T-helper 1 cell treated with Interleukin-12 subunit alpha and Interleukin-12 subunit beta and Interleukin-4 antibody, amounts not matched to agents 30 μg/mL and 1 μg/mL, for 36 hours (primary cell): ENCODE results near the gene DGKD.

Source experiments
- H3K27ac Mint-ChIP-seq: one replicate; pipeline ENCODE4 v1.8.0; 2021; ENCODE audit warnings: mild to moderate bottlenecking, mixed read lengths
- H3K27me3 Mint-ChIP-seq: one replicate; pipeline ENCODE4 v1.8.0; 2021; ENCODE audit warnings: low read depth, mixed read lengths
- H3K36me3 Mint-ChIP-seq: one replicate; pipeline ENCODE4 v1.8.0; 2021; ENCODE audit warnings: low read depth, mixed read lengths
- H3K4me1 Mint-ChIP-seq: one replicate; pipeline ENCODE4 v1.8.0; 2021; ENCODE audit warnings: low read depth, mixed read lengths
- H3K4me3 Mint-ChIP-seq: one replicate; pipeline ENCODE4 v1.8.0; 2021; ENCODE audit warnings: mild to moderate bottlenecking, moderate library complexity, mixed read lengths
- H3K9me3 Mint-ChIP-seq: one replicate; pipeline ENCODE4 v1.8.0; 2021; ENCODE audit warnings: mixed read lengths

Gene DGKD

GRCh38 chr2:233447506-233448219 is 93.4 kb downstream of the DGKD start:
- Mint-ChIP-seq H3K27ac (no peak overlapping the region), H3K36me3 (peaks cover 20% of the 10 kb centered on the region), H3K9me3 (no peaks in the 10 kb centered on the region), H3K27me3 (no peaks in the 10 kb centered on the region), H3K4me1 (peaks cover 14% of the 10 kb centered on the region), H3K4me3 (no peak overlapping the region)

GRCh38 chr2:233448220-233448559 is 93.9 kb downstream of the DGKD start:
- H3K4me1 Mint-ChIP-seq: peaks cover 14% of the 10 kb centered on the region
- no peak overlapping the region for H3K4me3 Mint-ChIP-seq
- no peaks in the 10 kb centered on the region for H3K9me3 Mint-ChIP-seq
- H3K36me3 Mint-ChIP-seq: peaks cover 20% of the 10 kb centered on the region
- no peaks in the 10 kb centered on the region for H3K27me3 Mint-ChIP-seq
- H3K27ac Mint-ChIP-seq: no peak overlapping the region

GRCh38 chr2:233448575-233448974 is 94.3 kb downstream of the DGKD start:
- no peaks in the 10 kb centered on the region for H3K27me3 Mint-ChIP-seq
- no peak overlapping the region for H3K27ac Mint-ChIP-seq
- H3K4me3 Mint-ChIP-seq: no peak overlapping the region
- peaks cover 19% of the 10 kb centered on the region for H3K36me3 Mint-ChIP-seq
- no peaks in the 10 kb centered on the region for H3K9me3 Mint-ChIP-seq
- H3K4me1 Mint-ChIP-seq: peaks cover 10% of the 10 kb centered on the region

GRCh38 chr2:233449081-233449901 is 95.0 kb downstream of the DGKD start:
- H3K4me1 Mint-ChIP-seq: peaks cover 5% of the 10 kb centered on the region
- no peaks in the 10 kb centered on the region for H3K9me3 Mint-ChIP-seq
- H3K27me3 Mint-ChIP-seq: no peaks in the 10 kb centered on the region
- H3K36me3 Mint-ChIP-seq: peaks cover 21% of the 10 kb centered on the region
- no peak overlapping the region for H3K27ac Mint-ChIP-seq
- H3K4me3 Mint-ChIP-seq: no peak overlapping the region

- H3K27me3 Mint-ChIP-seq: no peaks in the 10 kb centered on the region
- no peak overlapping the region for H3K27ac Mint-ChIP-seq
- peaks cover 4% of the 10 kb centered on the region for H3K4me1 Mint-ChIP-seq
These were observed 95.9 kb downstream of the DGKD start for GRCh38 chr2:233449921-233450863.

GRCh38 chr2:233450864-233451575 is 96.7 kb downstream of the DGKD start:
- no peak overlapping the region for H3K27ac Mint-ChIP-seq
- no peak overlapping the region for H3K4me3 Mint-ChIP-seq
- no peaks in the 10 kb centered on the region for H3K9me3 Mint-ChIP-seq
- peaks cover 21% of the 10 kb centered on the region for H3K36me3 Mint-ChIP-seq
- peaks cover 4% of the 10 kb centered on the region for H3K4me1 Mint-ChIP-seq
- H3K27me3 Mint-ChIP-seq: no peaks in the 10 kb centered on the region

More at GRCh38 chr2:233449921-233450863, 95.9 kb downstream of the DGKD start:
- Mint-ChIP-seq H3K9me3 (no peaks in the 10 kb centered on the region), H3K36me3 (peaks cover 21% of the 10 kb centered on the region), H3K4me3 (no peak overlapping the region)

- Mint-ChIP-seq H3K9me3 (no peaks in the 10 kb centered on the region), H3K27ac (no peak overlapping the region), H3K27me3 (no peaks in the 10 kb centered on the region), H3K4me3 (no peak overlapping the region), H3K4me1 (peaks cover 4% of the 10 kb centered on the region), H3K36me3 (peaks cover 19% of the 10 kb centered on the region)
These were observed 97.7 kb downstream of the DGKD start for GRCh38 chr2:233451950-233452349.

- H3K27me3 Mint-ChIP-seq: no peaks in the 10 kb centered on the region
- no peak overlapping the region for H3K4me3 Mint-ChIP-seq
- peaks cover 25% of the 10 kb centered on the region for H3K36me3 Mint-ChIP-seq
- peaks cover 2% of the 10 kb centered on the region for H3K4me1 Mint-ChIP-seq
- no peak overlapping the region for H3K27ac Mint-ChIP-seq
- H3K9me3 Mint-ChIP-seq: no peaks in the 10 kb centered on the region
These were observed 99.0 kb downstream of the DGKD start for GRCh38 chr2:233453111-233453915.

GRCh38 chr2:233453916-233454315 is 99.6 kb downstream of the DGKD start:
- Mint-ChIP-seq H3K36me3 (peaks cover 24% of the 10 kb centered on the region), H3K27me3 (no peaks in the 10 kb centered on the region), H3K27ac (no peak overlapping the region), H3K4me3 (no peak overlapping the region), H3K9me3 (no peaks in the 10 kb centered on the region), H3K4me1 (peaks cover 2% of the 10 kb centered on the region)

GRCh38 chr2:233455006-233455405 is 100.7 kb downstream of the DGKD start:
- Mint-ChIP-seq H3K36me3 (peaks cover 20% of the 10 kb centered on the region), H3K4me3 (no peak overlapping the region), H3K27ac (no peak overlapping the region), H3K4me1 (peaks cover 2% of the 10 kb centered on the region), H3K27me3 (no peaks in the 10 kb centered on the region), H3K9me3 (no peaks in the 10 kb centered on the region)

GRCh38 chr2:233455491-233455890 is 101.2 kb downstream of the DGKD start:
- Mint-ChIP-seq H3K4me1 (peaks cover 2% of the 10 kb centered on the region), H3K36me3 (peaks cover 20% of the 10 kb centered on the region), H3K4me3 (no peak overlapping the region), H3K27me3 (no peaks in the 10 kb centered on the region), H3K27ac (no peak overlapping the region), H3K9me3 (no peaks in the 10 kb centered on the region)

- Mint-ChIP-seq H3K36me3 (peaks cover 20% of the 10 kb centered on the region), H3K4me3 (no peak overlapping the region), H3K4me1 (peaks cover 2% of the 10 kb centered on the region), H3K9me3 (no peaks in the 10 kb centered on the region), H3K27ac (no peak overlapping the region), H3K27me3 (no peaks in the 10 kb centered on the region)
These were observed 101.8 kb downstream of the DGKD start for GRCh38 chr2:233456111-233456510.

GRCh38 chr2:233456934-233457333 is 102.6 kb downstream of the DGKD start:
- no peak overlapping the region for H3K27ac Mint-ChIP-seq

More at GRCh38 chr2:233456934-233457333, 102.6 kb downstream of the DGKD start:
- no peaks in the 10 kb centered on the region for H3K27me3 Mint-ChIP-seq
- no peak overlapping the region for H3K4me3 Mint-ChIP-seq
- peaks cover 24% of the 10 kb centered on the region for H3K36me3 Mint-ChIP-seq
- peaks cover 2% of the 10 kb centered on the region for H3K4me1 Mint-ChIP-seq
- H3K9me3 Mint-ChIP-seq: no peaks in the 10 kb centered on the region
